ENCODE data around the gene LAMA5.
A peak's percentile ranks its signal among the peaks of the same experiment; 100 is the strongest.
"Not testable (repeated sequence)": the region's sequence is repeated elsewhere in the genome, so short reads cannot be mapped to it uniquely, and the experiment has no call there.

The LAMA5 gene

GRCh38 chr20:62376112-62377063 lies 9.3 kb upstream of the LAMA5 start:
- intact Hi-C loops (cut with DNase I): loop anchor here (10.0 kb wide), 1 partner anchor 532 kb away; no protein-coding TSS in a partner anchor
- DNase-seq: peak in 1 of 42 donors; percentile 46

GRCh38 chr20:62374331-62375152 lies 7.4 kb upstream of the LAMA5 start:
- no peak for DNase-seq
- intact Hi-C loops (cut with DNase I): loop anchor here (10.0 kb wide), 1 partner anchor 530 kb away; no protein-coding TSS in a partner anchor

- intact Hi-C loops (cut with DNase I): loop anchor here (10.0 kb wide), 1 partner anchor 529 kb away; no protein-coding TSS in a partner anchor
- not testable (repeated sequence) for DNase-seq
These were observed 6.6 kb upstream of the LAMA5 start for GRCh38 chr20:62373631-62374179.

GRCh38 chr20:62372042-62372993 lies 5.2 kb upstream of the LAMA5 start:
- intact Hi-C loops (cut with DNase I): loop anchor here (10.0 kb wide), 1 partner anchor 528 kb away; no protein-coding TSS in a partner anchor

GRCh38 chr20:62371588-62372041 lies 4.5 kb upstream of the LAMA5 start:
- DNase-seq: no peak
- intact Hi-C loops (cut with DNase I): loop anchor here (10.0 kb wide), 1 partner anchor 527 kb away; no protein-coding TSS in a partner anchor

More at GRCh38 chr20:62372042-62372993, 5.2 kb upstream of the LAMA5 start:
- no peak for DNase-seq

GRCh38 chr20:62370807-62371587 lies 3.9 kb upstream of the LAMA5 start:
- DNase-seq: no peak
- intact Hi-C loops (cut with DNase I): loop anchor here (10.0 kb wide), 1 partner anchor 526 kb away; no protein-coding TSS in a partner anchor

GRCh38 chr20:62370115-62370806 lies 3.1 kb upstream of the LAMA5 start:
- DNase-seq: no peak
- intact Hi-C loops (cut with DNase I): loop anchor here (10.0 kb wide), 1 partner anchor 525 kb away; no protein-coding TSS in a partner anchor

- no peak for DNase-seq
- intact Hi-C loops (cut with DNase I): loop anchor here (10.0 kb wide), 1 partner anchor 525 kb away; no protein-coding TSS in a partner anchor
These were observed 2.7 kb upstream of the LAMA5 start for GRCh38 chr20:62369815-62370114.

- intact Hi-C loops (cut with DNase I): no loop called here
These were observed 2.1 kb upstream of the LAMA5 start for GRCh38 chr20:62368976-62369814.

GRCh38 chr20:62368392-62368975 lies 1.4 kb upstream of the LAMA5 start:
- intact Hi-C loops (cut with DNase I): no loop called here
- DNase-seq: no peak

More at GRCh38 chr20:62368976-62369814, 2.1 kb upstream of the LAMA5 start:
- peak in 9 of 42 donors; percentile 41 to 79 (median 56) for DNase-seq

- DNase-seq: peak in 24 of 42 donors; percentile 29 to 70 (median 50)
- intact Hi-C loops (cut with DNase I): no loop called here
These were observed 700 bp upstream of the LAMA5 start for GRCh38 chr20:62367633-62368391.

GRCh38 chr20:62366370-62367135 lies 559 bp downstream of the LAMA5 start:
- intact Hi-C loops (cut with DNase I): no loop called here
- no peak for DNase-seq

- intact Hi-C loops (cut with DNase I): no loop called here
- DNase-seq: peak in 1 of 42 donors; percentile 3
These were observed 1.2 kb downstream of the LAMA5 start for GRCh38 chr20:62365814-62366369.

Measured in head of caudate nucleus (tissue), 42 donors.